OCI-LY1 (cell line): Measurements from ENCODE around the gene DIAPH1.

Experiments used
- H2AFZ ChIP-seq: fragments of 200-600 bp; sonication (generic), shearing (Covaris generic); 2 replicates; pipeline ENCODE4 v1.6.0; 2014; ENCODE audit warnings: antibody characterized with exemption, mild to moderate bottlenecking, low read length
- H3F3A ChIP-seq: fragments of 200-600 bp; sonication (generic), shearing (Covaris generic); 2 replicates; pipeline ENCODE4 v1.6.0; 2014; ENCODE audit warnings: mild to moderate bottlenecking, antibody characterized with exemption, low read length, moderate library complexity; ENCODE audit not compliant: insufficient read depth
- H3K27ac ChIP-seq: fragments of 200-600 bp; sonication (generic); 2 replicates; pipeline ENCODE4 v1.5.1; 2014; ENCODE audit warnings: low read length, mixed run types, mild to moderate bottlenecking, low read depth; ENCODE audit not compliant: poor library complexity, severe bottlenecking
- H3K27me3 ChIP-seq: fragments of 200-600 bp; sonication (generic); 2 replicates; pipeline ENCODE4 v1.6.0; 2014; ENCODE audit warnings: antibody characterized with exemption, mild to moderate bottlenecking, low read length, moderate library complexity; ENCODE audit not compliant: insufficient read depth
- H3K36me3 ChIP-seq: fragments of 200-600 bp; sonication (generic); 2 replicates; pipeline ENCODE4 v1.6.1; 2014; ENCODE audit warnings: mild to moderate bottlenecking, antibody characterized with exemption, low read length, moderate library complexity, mixed read lengths; ENCODE audit not compliant: insufficient read depth
- H3K4me1 ChIP-seq: fragments of 200-600 bp; sonication (generic); 2 replicates; pipeline ENCODE4 v1.5.1; 2014; ENCODE audit warnings: mild to moderate bottlenecking, low read length, moderate library complexity; ENCODE audit not compliant: insufficient read depth, severe bottlenecking
- H3K4me2 ChIP-seq: fragments of 200-600 bp; sonication (generic), shearing (Covaris generic); 2 replicates; pipeline ENCODE4 v1.6.1; 2014; ENCODE audit warnings: low read length
- H3K4me3 ChIP-seq: fragments of 200-600 bp; sonication (generic); 2 replicates; pipeline ENCODE4 v1.5.1; 2014; ENCODE audit warnings: low read length, low read depth, mild to moderate bottlenecking, mixed read lengths; ENCODE audit not compliant: poor library complexity, severe bottlenecking
- H3K79me2 ChIP-seq: fragments of 200-600 bp; shearing (Covaris generic); 2 replicates; pipeline ENCODE4 v1.6.1; 2016; ENCODE audit warnings: mixed run types, low read length, mixed read lengths; ENCODE audit not compliant: insufficient read depth
- H3K9ac ChIP-seq: fragments of 200-600 bp; sonication (generic), shearing (Covaris generic); 2 replicates; pipeline ENCODE4 v1.6.1; 2014; ENCODE audit warnings: mild to moderate bottlenecking, low read length, mixed read lengths
- H3K9me2 ChIP-seq: fragments of 200-600 bp; sonication (generic), shearing (Covaris generic); 2 replicates; pipeline ENCODE4 v1.6.1; 2014; ENCODE audit warnings: low read depth, mild to moderate bottlenecking, low read length, mixed read lengths
- H3K9me3 ChIP-seq: fragments of 200-600 bp; shearing (Covaris generic); 2 replicates; pipeline ENCODE4 v1.6.1; 2014; ENCODE audit warnings: low read length, mixed read lengths
- H4K20me1 ChIP-seq: fragments of 200-600 bp; sonication (generic), shearing (Covaris generic); 2 replicates; pipeline ENCODE4 v1.6.0; 2016; ENCODE audit warnings: mild to moderate bottlenecking, low read length; ENCODE audit not compliant: insufficient read depth
- CTCF ChIP-seq: fragments of 200-600 bp; sonication (generic), shearing (Covaris generic); IDR thresholded peaks from 2 replicates; pipeline ENCODE4 v1.5.1; 2017; ENCODE audit warnings: mild to moderate bottlenecking, antibody characterized with exemption, low read length, moderate library complexity, mixed read lengths
- EZH2 ChIP-seq: fragments of 200-600 bp; sonication (generic), shearing (Covaris generic); IDR thresholded peaks from 2 replicates; pipeline ENCODE4 v1.8.0; 2017; ENCODE audit warnings: borderline replicate concordance, mixed run types, mild to moderate bottlenecking, antibody characterized with exemption, low read length, moderate library complexity, mixed read lengths

DIAPH1 gene

GRCh38 chr5:141637767-141638419 is 19.1 kb upstream of the DIAPH1 start:
- Histone ChIP-seq H3K27ac (peak overlapping the region; percentile 70), H3K4me2 (peak overlapping the region; percentile 93), H3K79me2 (peaks cover 31% of the 10 kb centered on the region), H2AFZ (no peak overlapping the region), H3K4me1 (peaks cover 35% of the 10 kb centered on the region), H3K27me3 (no peaks in the 10 kb centered on the region), H4K20me1 (no peaks in the 10 kb centered on the region), H3K36me3 (peaks cover 42% of the 10 kb centered on the region), H3K9me3 (no peaks in the 10 kb centered on the region), H3K4me3 (peak overlapping the region; percentile 94), H3F3A (no peaks in the 10 kb centered on the region), H3K9ac (peak overlapping the region; percentile 90), H3K9me2 (no peaks in the 10 kb centered on the region)
- peak; percentile 69 for TF ChIP-seq CTCF
- no peak for TF ChIP-seq EZH2

- no peaks in the 10 kb centered on the region for H3F3A ChIP-seq
- peaks cover 48% of the 10 kb centered on the region for H3K36me3 ChIP-seq
- H3K79me2 ChIP-seq: peaks cover 32% of the 10 kb centered on the region
- no peaks in the 10 kb centered on the region for H4K20me1 ChIP-seq
- H3K4me1 ChIP-seq: peaks cover 35% of the 10 kb centered on the region
- no peaks in the 10 kb centered on the region for H3K27me3 ChIP-seq
- H3K9ac ChIP-seq: peak overlapping the region; percentile 90
- no peaks in the 10 kb centered on the region for H3K9me3 ChIP-seq
- H3K4me2 ChIP-seq: peak overlapping the region; percentile 93
- H3K27ac ChIP-seq: peak overlapping the region; percentile 70
- peak overlapping the region; percentile 94 for H3K4me3 ChIP-seq
- H3K9me2 ChIP-seq: no peaks in the 10 kb centered on the region
- TF ChIP-seq CTCF (no peak), EZH2 (no peak)
- H2AFZ ChIP-seq: no peak overlapping the region
Measured at GRCh38 chr5:141637123-141637766, 18.4 kb upstream of the DIAPH1 start.

GRCh38 chr5:141636413-141637122 is 17.8 kb upstream of the DIAPH1 start, which contains the start of the genes HDAC3 and RELL2:
TSS of gene HDAC3 (minus strand) at chr5:141636849. CDS start at chr5:141636790, 59 bp downstream.
TSS of gene RELL2 (plus strand) at chr5:141636997. CDS start at chr5:141638226, 1,229 bp downstream.
- peaks cover 46% of the 10 kb centered on the region for H3K36me3 ChIP-seq
- peak within 1 kb of the TSS; percentile 93 for H3K4me2 ChIP-seq
- no peak within 1 kb of the TSS for H2AFZ ChIP-seq
- peak within 1 kb of the TSS; percentile 90 for H3K9ac ChIP-seq
- H3K27me3 ChIP-seq: no peaks in the 10 kb centered on the region
- no peaks in the 10 kb centered on the region for H3K9me3 ChIP-seq
- no peaks in the 10 kb centered on the region for H3F3A ChIP-seq
- H3K4me3 ChIP-seq: peak within 1 kb of the TSS; percentile 94
- H3K4me1 ChIP-seq: peaks cover 35% of the 10 kb centered on the region
- peak within 1 kb of the TSS; percentile 70 for H3K27ac ChIP-seq
- no peaks in the 10 kb centered on the region for H3K9me2 ChIP-seq
- TF ChIP-seq CTCF (no peak), EZH2 (no peak)
- H4K20me1 ChIP-seq: no peaks in the 10 kb centered on the region
- H3K79me2 ChIP-seq: peaks cover 32% of the 10 kb centered on the region
